ENCODE measurements around the gene SRRM5. TPM values are rescaled to one million over a fixed set of nuclear protein-coding genes. Genes with fewer than 3 reads are reported as not detected.
"Not testable (repeated sequence)": the region's sequence is repeated elsewhere in the genome, so short reads cannot be mapped to it uniquely, and the experiment has no call there.

Gene SRRM5
- total RNA-seq, 3 donors from 2014 or later = 0.14 to 0.63 (median 0.41) TPM

DNA sequence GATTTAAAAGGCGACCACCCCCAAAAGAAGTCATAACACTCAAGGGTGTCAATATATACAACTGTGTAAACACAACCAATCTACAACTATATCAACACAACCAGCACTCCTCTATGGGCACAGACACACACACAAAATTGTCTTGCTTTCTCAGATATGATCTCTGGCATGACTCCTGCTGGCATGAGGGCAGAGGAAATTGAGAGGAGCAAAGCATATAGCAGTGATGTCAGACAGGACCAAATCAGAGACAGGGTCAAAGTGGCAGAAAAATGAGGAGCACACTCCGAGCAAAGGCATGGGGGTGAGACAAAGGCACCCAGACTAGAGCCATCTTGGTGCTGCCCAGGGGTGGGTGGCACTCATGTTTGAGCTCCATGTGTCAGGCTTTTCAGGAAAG lies 25.5 kb upstream of the SRRM5 start:
- no peak for DNase-seq
- Histone ChIP-seq H3K36me3 (ENCODE audit: low read depth) (no peaks in the 10 kb centered on the region), H3K4me1 (ENCODE audit: low read depth) (no peaks in the 10 kb centered on the region), H3K4me3 (no peak overlapping the region), H3K9me3 (no peaks in the 10 kb centered on the region)
- no peak for TF ChIP-seq CTCF (IDR thresholded peaks at IDR 0.05)
- no peak for ATAC-seq
- intact Hi-C loops (cut with DNase I, micrococcal nuclease) = no loop called here

GRCh38 chr19:43587029-43587428 lies 24.9 kb upstream of the SRRM5 start:
- intact Hi-C loops (cut with DNase I, micrococcal nuclease); H3K36me3 ChIP-seq (ENCODE audit: low read depth); ATAC-seq; H3K9me3 ChIP-seq; H3K4me3 ChIP-seq; H3K4me1 ChIP-seq (ENCODE audit: low read depth); DNase-seq: not testable (repeated sequence)

- DNase-seq (no peak), ATAC-seq (no peak)
- intact Hi-C loops (cut with DNase I, micrococcal nuclease) = no loop called here
- Histone ChIP-seq H3K9me3 (no peaks in the 10 kb centered on the region), H3K4me1 (ENCODE audit: low read depth) (peaks cover 11% of the 10 kb centered on the region), H3K36me3 (ENCODE audit: low read depth) (no peaks in the 10 kb centered on the region), H3K4me3 (no peak overlapping the region)
- no peak for TF ChIP-seq CTCF (IDR thresholded peaks at IDR 0.05)
Measured at GRCh38 chr19:43589277-43589676, 22.6 kb upstream of the SRRM5 start.

- no peak for ATAC-seq
- H3K4me3 ChIP-seq = no peak overlapping the region
- DNase-seq = no peak
- intact Hi-C loops (cut with DNase I, micrococcal nuclease) = no loop called here
- peaks cover 15% of the 10 kb centered on the region for H3K4me1 ChIP-seq (ENCODE audit: low read depth)
- no peaks in the 10 kb centered on the region for H3K36me3 ChIP-seq (ENCODE audit: low read depth)
- no peak for TF ChIP-seq CTCF (IDR thresholded peaks at IDR 0.05)
- no peaks in the 10 kb centered on the region for H3K9me3 ChIP-seq
Measured at GRCh38 chr19:43589678-43590077, 22.2 kb upstream of the SRRM5 start.

GRCh38 chr19:43591904-43592772 lies 19.8 kb upstream of the SRRM5 start:
- Histone ChIP-seq H3K36me3 (ENCODE audit: low read depth) (no peaks in the 10 kb centered on the region), H3K4me3 (no peak overlapping the region), H3K9me3 (no peaks in the 10 kb centered on the region), H3K4me1 (ENCODE audit: low read depth) (peaks cover 26% of the 10 kb centered on the region)
- no peak for TF ChIP-seq CTCF (IDR thresholded peaks at IDR 0.05)
- intact Hi-C loops (cut with DNase I, micrococcal nuclease) = no loop called here
- DNase-seq (peak in 1 of 3 donors; percentile 50), ATAC-seq (no peak)

DNA sequence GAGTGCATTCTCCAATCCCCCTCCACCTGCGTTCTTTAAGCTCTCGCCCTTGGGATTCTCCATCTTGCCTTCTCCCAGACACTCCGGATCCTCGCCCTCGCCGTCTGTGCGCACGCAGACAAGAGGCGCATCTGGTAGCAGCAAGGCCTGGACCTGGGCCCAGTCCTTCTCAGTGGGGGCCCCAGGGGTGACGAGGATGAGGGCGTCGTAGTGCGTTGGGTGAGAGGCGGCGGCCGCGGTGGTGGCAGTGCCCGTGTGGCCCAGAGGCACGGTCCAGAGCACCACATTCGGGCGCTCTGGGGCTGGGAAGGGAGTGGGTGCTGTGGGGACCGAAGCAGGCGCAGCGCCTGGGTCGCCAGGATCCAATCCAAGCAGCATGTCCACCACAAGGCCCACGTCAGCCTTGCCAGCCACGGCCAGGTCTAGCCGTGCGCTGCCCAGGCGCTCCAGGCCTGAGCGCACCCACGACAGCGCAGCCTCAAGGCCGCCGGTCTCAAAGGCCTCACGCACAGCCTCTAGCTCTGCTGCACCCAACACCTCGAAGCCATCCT lies 19.0 kb upstream of the SRRM5 start:
- Histone ChIP-seq H3K36me3 (ENCODE audit: low read depth) (no peaks in the 10 kb centered on the region), H3K4me3 (no peak overlapping the region), H3K9me3 (no peaks in the 10 kb centered on the region), H3K4me1 (ENCODE audit: low read depth) (peaks cover 33% of the 10 kb centered on the region)
- no peak for TF ChIP-seq CTCF (IDR thresholded peaks at IDR 0.05)
- no peak for ATAC-seq
- intact Hi-C loops (cut with DNase I, micrococcal nuclease) = no loop called here
- no peak for DNase-seq

Measured in mucosa of descending colon (tissue), 3 donors.